SU-DHL-6 (cell line): ENCODE data around the gene PRDM16.

Experiments used
- H2AFZ ChIP-seq: fragments of 200-600 bp; sonication (generic); 2 replicates; pipeline ENCODE4 v1.6.1; 2014; ENCODE audit warnings: low read depth, mild to moderate bottlenecking, moderate library complexity, mixed read lengths, antibody characterized with exemption, low read length; ENCODE audit not compliant: severe bottlenecking
- H3F3A ChIP-seq: fragments of 200-600 bp; shearing (Covaris generic); 2 replicates; pipeline ENCODE4 v1.6.0; 2016; ENCODE audit warnings: antibody characterized with exemption, mild to moderate bottlenecking; ENCODE audit not compliant: insufficient read depth
- H3K27ac ChIP-seq: fragments of 200-600 bp; sonication (generic); 2 replicates; pipeline ENCODE4 v1.5.1; 2016; ENCODE audit warnings: low read depth, mild to moderate bottlenecking, low read length, moderate library complexity, mixed read lengths
- H3K27me3 ChIP-seq: fragments of 200-600 bp; sonication (generic), shearing (Covaris generic); 2 replicates; pipeline ENCODE4 v1.6.0; 2014; ENCODE audit warnings: mild to moderate bottlenecking, low read length
- H3K36me3 ChIP-seq: fragments of 200-600 bp; sonication (generic); 2 replicates; pipeline ENCODE4 v1.6.1; 2014; ENCODE audit warnings: mild to moderate bottlenecking, low read length, mixed read lengths
- H3K4me2 ChIP-seq: fragments of 300-600, 200-600 bp; shearing (Covaris generic), sonication (generic); 2 replicates; pipeline ENCODE4 v1.6.0; 2014; ENCODE audit warnings: low read length, low read depth, mild to moderate bottlenecking; ENCODE audit not compliant: poor library complexity, severe bottlenecking
- H3K4me3 ChIP-seq: fragments of 200-600 bp; sonication (generic); 2 replicates; pipeline ENCODE4 v1.5.1; 2014; ENCODE audit warnings: antibody characterized with exemption, low read length, mild to moderate bottlenecking, mixed read lengths; ENCODE audit not compliant: insufficient read depth, poor library complexity, severe bottlenecking
- H3K79me2 ChIP-seq: fragments of 200-600 bp; sonication (generic); 2 replicates; pipeline ENCODE4 v1.6.1; 2014; ENCODE audit warnings: mild to moderate bottlenecking, low read length, moderate library complexity; ENCODE audit not compliant: insufficient read depth
- H3K9ac ChIP-seq: fragments of 200-600 bp; sonication (generic); 2 replicates; pipeline ENCODE4 v1.7.0; 2014; ENCODE audit warnings: mild to moderate bottlenecking, low read length
- H3K9me2 ChIP-seq: fragments of 200-600 bp; sonication (generic); replicated peaks from 2 replicates; pipeline ENCODE4 v1.6.1; 2014; ENCODE audit warnings: low read length; ENCODE audit not compliant: insufficient read depth
- H3K9me3 ChIP-seq: fragments of 200-600 bp; sonication (generic); 2 replicates; pipeline ENCODE4 v1.6.1; 2014; ENCODE audit warnings: low read length, mixed read lengths; ENCODE audit not compliant: insufficient read depth
- H4K20me1 ChIP-seq: fragments of 200-600 bp; sonication (generic); 2 replicates; pipeline ENCODE4 v1.6.1; 2014; ENCODE audit warnings: low read depth, mild to moderate bottlenecking, antibody characterized with exemption, low read length, moderate library complexity, mixed read lengths
- EZH2phosphoT487 ChIP-seq: fragments of 200-600 bp; sonication (generic), shearing (Covaris generic); conservative IDR thresholded peaks from 2 replicates; pipeline ENCODE4 v1.6.1; 2018; ENCODE audit warnings: mild to moderate bottlenecking, antibody characterized with exemption, low read length, moderate library complexity, mixed read lengths
- TF ChIP-seq, protein P1 (sequence below): fragments of 200-600 bp; sonication (generic); IDR thresholded peaks from one replicate; pipeline ENCODE4 v1.5.1; 2017; ENCODE audit warnings: antibody characterized with exemption, mild to moderate bottlenecking, low read length, moderate library complexity; ENCODE audit not compliant: insufficient read depth, poor library complexity, severe bottlenecking

The PRDM16 gene

DNA sequence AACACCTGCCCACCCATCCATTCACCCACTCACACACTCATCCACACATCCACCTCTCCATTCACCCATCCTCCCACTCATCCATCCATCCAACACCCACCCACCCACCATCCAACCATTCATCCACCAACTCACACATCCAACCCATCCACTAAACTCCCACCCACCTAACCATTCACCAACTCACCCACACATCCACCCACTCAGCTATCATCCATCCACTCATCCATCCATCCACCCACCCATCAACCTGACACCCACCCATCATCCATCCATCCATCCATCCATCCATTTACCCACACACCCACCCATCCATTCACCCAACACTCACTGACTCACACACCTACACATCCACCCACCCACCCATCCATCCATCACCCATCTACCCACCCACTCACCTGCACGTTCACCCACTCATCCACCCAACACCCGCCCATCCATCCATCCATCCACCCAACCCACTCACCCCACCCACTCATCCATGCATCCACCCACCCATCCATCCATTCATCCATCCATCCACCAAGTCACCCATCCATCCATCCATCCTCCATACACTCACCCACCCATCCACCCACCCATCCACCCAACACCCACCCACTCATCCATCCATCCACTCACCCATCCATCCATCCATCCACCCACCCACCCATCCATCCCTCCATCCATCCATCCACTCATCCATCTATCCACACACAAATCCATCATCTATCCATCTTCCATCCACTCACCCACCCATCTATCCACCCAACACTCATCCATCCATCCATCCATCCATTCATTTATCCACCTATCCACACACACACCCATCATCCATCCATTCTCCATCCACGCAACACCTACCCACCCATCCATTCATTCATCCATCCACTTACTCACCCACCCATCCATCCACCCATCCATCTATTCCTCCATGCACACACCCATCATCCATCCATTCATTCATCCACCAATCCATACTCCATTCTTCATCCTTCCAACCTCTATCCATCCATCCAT lies 17.4 kb upstream of the PRDM16 start:
- H3K27ac ChIP-seq: no peak overlapping the region
- no peaks in the 10 kb centered on the region for H3K9me2 ChIP-seq
- no peaks in the 10 kb centered on the region for H3K79me2 ChIP-seq
- H2AFZ ChIP-seq: no peak overlapping the region
- no peaks in the 10 kb centered on the region for H3K36me3 ChIP-seq
- no peaks in the 10 kb centered on the region for H3K27me3 ChIP-seq
- H3K4me3 ChIP-seq: no peak overlapping the region
- H4K20me1 ChIP-seq: no peaks in the 10 kb centered on the region
- TF ChIP-seq, protein P1, sequence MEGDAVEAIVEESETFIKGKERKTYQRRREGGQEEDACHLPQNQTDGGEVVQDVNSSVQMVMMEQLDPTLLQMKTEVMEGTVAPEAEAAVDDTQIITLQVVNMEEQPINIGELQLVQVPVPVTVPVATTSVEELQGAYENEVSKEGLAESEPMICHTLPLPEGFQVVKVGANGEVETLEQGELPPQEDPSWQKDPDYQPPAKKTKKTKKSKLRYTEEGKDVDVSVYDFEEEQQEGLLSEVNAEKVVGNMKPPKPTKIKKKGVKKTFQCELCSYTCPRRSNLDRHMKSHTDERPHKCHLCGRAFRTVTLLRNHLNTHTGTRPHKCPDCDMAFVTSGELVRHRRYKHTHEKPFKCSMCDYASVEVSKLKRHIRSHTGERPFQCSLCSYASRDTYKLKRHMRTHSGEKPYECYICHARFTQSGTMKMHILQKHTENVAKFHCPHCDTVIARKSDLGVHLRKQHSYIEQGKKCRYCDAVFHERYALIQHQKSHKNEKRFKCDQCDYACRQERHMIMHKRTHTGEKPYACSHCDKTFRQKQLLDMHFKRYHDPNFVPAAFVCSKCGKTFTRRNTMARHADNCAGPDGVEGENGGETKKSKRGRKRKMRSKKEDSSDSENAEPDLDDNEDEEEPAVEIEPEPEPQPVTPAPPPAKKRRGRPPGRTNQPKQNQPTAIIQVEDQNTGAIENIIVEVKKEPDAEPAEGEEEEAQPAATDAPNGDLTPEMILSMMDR: no peak
- no peak for TF ChIP-seq EZH2phosphoT487
- no peak overlapping the region for H3K9ac ChIP-seq
- no peak overlapping the region for H3K4me2 ChIP-seq
- no peaks in the 10 kb centered on the region for H3F3A ChIP-seq
- H3K9me3 ChIP-seq: no peaks in the 10 kb centered on the region

DNA sequence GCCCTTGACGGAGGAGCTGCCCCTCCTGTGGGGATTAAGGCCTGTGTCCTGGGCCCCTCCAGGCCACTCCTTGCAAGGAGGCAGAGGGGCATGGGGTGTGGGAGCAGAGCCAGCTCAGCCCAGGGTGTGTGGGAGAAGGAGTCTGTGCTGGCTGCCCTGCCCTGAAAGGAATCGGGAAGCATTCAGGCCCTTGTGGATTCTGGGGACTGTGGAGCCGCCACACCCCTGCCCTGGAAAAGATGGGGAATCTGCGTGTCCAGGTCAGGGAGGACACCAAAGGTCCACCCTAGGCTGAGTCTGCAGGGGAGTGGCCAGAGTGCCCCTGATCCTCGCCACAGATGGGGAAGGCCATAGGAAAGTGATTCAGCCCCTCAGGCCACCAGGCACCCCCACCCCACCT lies 16.5 kb upstream of the PRDM16 start:
- no peaks in the 10 kb centered on the region for H3F3A ChIP-seq
- H3K9me2 ChIP-seq: no peaks in the 10 kb centered on the region
- TF ChIP-seq, protein P1: no peak
- TF ChIP-seq EZH2phosphoT487: no peak
- H3K36me3 ChIP-seq: no peaks in the 10 kb centered on the region
- no peaks in the 10 kb centered on the region for H4K20me1 ChIP-seq
- no peak overlapping the region for H3K4me3 ChIP-seq
- no peaks in the 10 kb centered on the region for H3K9me3 ChIP-seq
- no peak overlapping the region for H3K4me2 ChIP-seq
- no peaks in the 10 kb centered on the region for H3K27me3 ChIP-seq
- no peaks in the 10 kb centered on the region for H3K79me2 ChIP-seq
- H3K27ac ChIP-seq: no peak overlapping the region
- H2AFZ ChIP-seq: no peak overlapping the region
- H3K9ac ChIP-seq: no peak overlapping the region

DNA sequence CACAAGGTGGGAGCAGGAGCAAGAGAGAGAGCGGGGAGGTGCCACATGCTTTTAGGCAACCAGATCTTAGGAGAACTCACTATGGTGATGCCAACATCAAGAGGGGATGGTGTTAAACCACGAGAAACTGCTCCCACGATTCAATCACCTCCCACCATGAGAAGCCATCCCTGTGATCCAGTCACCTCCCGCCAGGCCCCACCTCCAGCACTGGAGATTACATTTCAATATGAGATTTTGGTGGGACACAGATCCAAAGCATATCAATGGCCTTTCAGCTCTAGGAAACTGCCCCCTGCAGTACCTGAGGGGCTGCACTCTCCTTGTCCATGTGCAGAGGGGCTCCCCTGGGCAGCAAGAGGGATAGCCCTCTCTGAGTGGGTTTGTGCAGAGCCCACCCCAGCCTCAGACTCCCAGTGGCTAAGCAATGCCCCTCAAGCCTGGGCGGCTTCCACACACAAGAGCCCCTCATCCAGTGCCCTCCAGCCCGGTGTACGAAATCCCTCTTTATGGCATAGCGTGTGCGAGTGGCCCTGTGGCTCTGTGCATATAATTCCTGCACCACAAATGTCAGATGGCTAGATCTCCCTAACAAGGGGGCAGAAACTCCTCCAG lies 15.5 kb upstream of the PRDM16 start:
- H3K36me3 ChIP-seq: no peaks in the 10 kb centered on the region

More for the DNA sequence above, 15.5 kb upstream of the PRDM16 start:
- H3K27ac ChIP-seq: no peak overlapping the region
- H4K20me1 ChIP-seq: no peaks in the 10 kb centered on the region
- H3K79me2 ChIP-seq: no peaks in the 10 kb centered on the region
- no peak overlapping the region for H3K4me2 ChIP-seq
- no peak overlapping the region for H3K9ac ChIP-seq
- H3K9me3 ChIP-seq: no peaks in the 10 kb centered on the region
- H2AFZ ChIP-seq: no peak overlapping the region
- no peaks in the 10 kb centered on the region for H3K9me2 ChIP-seq
- H3K4me3 ChIP-seq: no peak overlapping the region
- no peak for TF ChIP-seq EZH2phosphoT487
- TF ChIP-seq, protein P1: no peak
- H3F3A ChIP-seq: no peaks in the 10 kb centered on the region
- H3K27me3 ChIP-seq: no peaks in the 10 kb centered on the region
